GM19240 (cell line): Measurements from ENCODE around the gene CRMP1.

Experiments
- DNase-seq: peaks from one replicate; pipeline ENCODE4 v3.0.0; 2011; ENCODE audit warnings: low spot score; ENCODE audit not compliant: insufficient read length

Gene CRMP1

GRCh38 chr4:5919571-5919970, 26.7 kb upstream of the CRMP1 start:
- DNase-seq = no peak

DNA sequence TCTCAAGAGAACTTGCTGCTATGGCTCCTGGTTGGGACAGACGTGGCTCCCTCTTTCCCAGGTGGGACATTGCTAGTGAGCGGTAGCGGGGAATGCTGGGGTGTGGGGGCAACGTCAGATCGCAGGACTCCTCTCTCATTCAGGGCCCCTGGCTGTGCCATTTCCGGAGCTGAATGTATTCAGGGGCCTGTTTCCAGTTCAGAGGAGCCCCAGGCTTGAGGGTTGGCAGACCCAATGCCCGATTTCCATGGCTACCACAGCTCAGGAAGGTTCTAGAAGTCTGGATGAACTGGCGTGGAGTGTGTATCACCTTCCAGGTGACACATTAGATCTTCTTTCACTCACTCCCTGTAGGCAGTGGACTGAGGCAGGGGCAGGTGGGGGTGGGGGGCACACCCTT, 26.2 kb upstream of the CRMP1 start:
- DNase-seq = no peak

GRCh38 chr4:5918331-5918985, 25.6 kb upstream of the CRMP1 start:
- no peak for DNase-seq

GRCh38 chr4:5917672-5918071, 24.8 kb upstream of the CRMP1 start:
- DNase-seq = no peak

DNA sequence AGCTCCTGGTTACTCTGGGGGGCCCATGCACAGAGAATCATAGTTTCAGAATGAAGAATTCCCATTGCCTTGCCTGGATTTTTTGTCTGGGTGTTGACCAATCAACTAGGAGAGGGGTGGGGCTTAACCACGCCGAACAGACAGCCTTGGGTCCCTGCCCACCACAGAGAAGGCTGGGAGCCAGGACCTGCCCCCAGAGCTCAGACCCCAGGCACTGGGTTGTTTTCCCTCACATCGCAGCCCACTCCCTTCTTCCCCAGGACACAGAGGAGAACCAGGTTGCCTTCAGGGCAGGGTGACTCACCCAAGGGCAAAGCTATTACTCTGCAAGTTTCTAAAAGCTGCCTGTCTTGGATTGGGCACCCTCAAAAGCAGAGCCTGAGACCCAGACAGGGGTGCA, 23.3 kb upstream of the CRMP1 start:
- no peak for DNase-seq

DNA sequence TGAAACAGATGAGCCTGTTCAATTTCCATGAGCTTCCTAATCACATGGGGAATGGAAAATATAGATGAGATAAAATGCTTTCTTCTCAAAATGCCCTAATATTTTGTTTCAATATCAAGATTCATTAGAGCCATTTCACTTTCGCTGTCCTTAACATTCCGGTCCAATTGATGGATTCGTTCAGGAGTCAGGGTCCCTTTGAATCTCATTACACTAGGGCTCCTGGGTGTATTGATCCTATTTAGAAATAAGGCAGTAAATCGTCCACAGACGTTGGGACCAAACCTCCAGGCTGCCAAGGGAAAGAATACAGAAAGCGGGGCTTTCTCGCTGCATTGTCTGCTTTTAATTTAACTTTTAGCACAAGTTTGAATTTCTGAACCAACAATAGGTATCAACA, 20.6 kb upstream of the CRMP1 start:
- no peak for DNase-seq

- no peak for DNase-seq
Measured at GRCh38 chr4:5912614-5913019, 19.7 kb upstream of the CRMP1 start.

DNA sequence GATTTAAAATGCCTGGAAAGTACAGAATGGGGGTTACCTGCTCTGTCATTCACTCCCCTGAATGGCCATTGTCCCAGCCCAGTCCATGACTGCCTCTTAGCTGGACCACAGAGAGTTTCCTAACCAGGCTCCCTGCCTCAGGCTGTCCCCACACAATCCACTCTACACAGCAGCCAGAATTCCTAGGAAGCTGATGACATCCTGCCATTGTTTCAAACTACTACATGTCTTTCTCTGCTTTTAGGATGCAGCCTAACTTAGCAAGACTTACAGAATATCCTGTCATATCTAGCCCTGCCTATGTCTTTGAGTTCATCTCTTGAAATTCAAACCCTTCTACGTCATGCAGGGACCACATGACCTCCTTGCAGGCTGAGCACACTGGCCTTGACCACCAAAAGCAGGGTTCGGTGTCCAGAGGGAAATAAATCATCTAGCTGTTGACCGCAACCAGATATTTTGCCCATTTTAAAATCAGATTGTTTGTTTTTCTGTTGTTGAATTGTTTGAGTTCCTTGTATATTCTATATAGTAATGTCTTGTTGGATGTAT, 16.1 kb upstream of the CRMP1 start:
- DNase-seq = no peak

- DNase-seq = no peak
Measured at GRCh38 chr4:5906191-5906590, 13.3 kb upstream of the CRMP1 start.

DNA sequence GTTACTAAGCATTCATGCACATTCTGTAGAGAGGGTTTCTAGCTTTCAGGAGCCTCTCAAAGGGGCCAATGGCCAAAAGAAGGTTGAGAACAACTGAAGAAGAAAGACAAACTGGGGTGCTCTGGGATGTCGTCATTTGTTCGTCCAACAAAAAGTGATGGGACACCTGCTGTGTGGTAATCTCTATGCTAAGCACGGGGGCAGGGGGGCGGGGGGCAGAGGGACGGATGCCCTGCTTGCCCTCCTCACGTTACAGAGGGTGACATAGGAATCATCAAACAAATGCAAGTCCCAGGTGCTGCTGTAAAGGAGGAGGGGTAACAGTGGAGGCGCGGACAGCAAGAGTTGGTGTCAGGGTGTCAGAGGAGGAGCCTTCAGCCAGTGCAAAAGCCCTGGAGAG, 12.8 kb upstream of the CRMP1 start:
- no peak for DNase-seq

DNA sequence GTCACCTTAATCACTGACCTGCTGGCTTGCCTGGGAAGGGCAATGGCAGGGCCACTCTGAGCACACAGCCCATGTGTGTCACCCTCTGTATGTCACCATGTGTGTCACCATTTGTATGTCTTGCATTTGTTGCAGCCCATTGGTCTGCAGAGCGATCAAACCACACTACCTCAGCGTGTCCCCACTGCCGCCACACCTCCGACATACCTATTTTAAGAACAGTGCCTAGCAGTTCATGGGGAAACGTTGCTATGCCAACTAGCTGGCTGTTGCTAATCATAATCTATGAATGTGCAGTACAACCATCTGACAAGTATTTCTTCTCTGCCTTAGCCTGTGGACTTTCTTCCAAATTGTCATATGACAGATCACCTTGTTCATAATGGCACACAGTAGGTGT, 8.0 kb upstream of the CRMP1 start:
- no peak for DNase-seq

DNA sequence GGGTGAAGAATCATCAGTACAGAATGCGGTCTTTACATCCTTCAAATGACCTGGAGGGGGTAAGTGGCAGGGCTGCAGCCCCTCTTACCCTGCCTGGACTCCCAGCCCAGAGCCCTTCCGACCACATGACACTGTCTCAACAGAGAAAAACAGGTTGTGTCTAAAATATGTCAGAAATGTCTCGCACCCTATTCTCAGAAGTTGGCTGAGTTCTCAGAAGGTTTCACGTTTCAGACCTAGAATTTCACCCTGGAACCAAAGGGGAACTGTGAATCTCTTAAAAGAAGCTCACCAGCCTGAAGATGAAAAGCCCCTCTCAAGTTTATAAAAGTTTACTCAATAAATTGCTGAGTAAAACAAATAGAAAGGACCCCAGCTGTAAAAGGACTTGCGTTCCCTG, 7.0 kb upstream of the CRMP1 start:
- no peak for DNase-seq

- no peak for DNase-seq
Measured at GRCh38 chr4:5899396-5899795, 6.5 kb upstream of the CRMP1 start.

DNA sequence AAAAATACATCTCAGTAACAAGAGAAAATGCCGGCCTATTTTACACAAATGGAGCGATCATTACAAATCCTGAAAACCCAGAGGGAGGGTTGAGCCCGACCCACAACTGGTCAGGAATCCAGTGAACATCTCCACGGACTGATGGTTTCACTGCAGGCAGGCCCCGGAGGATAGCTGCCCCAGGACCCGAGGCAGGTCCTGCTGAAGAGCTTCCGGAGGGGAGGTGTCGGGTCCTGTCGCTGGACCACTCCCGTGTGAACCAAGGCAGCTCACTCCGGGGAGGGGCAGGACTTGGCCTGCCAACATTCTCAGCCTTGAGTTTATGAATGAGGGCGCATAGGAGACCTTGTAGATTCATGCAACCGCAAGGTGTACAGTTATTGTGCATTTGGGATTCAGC, 4.8 kb upstream of the CRMP1 start:
- DNase-seq = no peak

DNA sequence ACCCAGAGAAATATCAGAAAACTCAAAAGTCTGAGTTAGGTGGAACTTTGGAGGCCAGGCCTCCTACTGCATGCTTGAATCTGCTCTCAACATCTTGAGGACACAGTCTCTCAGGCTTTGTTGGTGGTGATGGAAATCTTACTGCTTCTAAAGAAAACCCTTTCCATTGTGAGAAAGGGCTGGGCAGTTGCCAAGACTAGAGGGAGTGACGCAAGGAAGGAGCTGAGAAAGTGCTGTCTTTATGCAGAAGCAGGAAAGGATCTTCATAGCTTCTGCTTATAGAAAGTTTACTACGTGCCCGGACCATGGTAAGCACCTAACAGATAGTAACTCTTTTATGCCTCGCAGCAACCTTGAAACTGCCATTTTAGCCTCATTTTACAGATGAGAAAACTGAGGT, 2.4 kb upstream of the CRMP1 start:
- DNase-seq = no peak

GRCh38 chr4:5894266-5894665, 1.4 kb upstream of the CRMP1 start:
- DNase-seq = no peak

GRCh38 chr4:5893591-5893990, 705 bp upstream of the CRMP1 start:
- no peak for DNase-seq

DNA sequence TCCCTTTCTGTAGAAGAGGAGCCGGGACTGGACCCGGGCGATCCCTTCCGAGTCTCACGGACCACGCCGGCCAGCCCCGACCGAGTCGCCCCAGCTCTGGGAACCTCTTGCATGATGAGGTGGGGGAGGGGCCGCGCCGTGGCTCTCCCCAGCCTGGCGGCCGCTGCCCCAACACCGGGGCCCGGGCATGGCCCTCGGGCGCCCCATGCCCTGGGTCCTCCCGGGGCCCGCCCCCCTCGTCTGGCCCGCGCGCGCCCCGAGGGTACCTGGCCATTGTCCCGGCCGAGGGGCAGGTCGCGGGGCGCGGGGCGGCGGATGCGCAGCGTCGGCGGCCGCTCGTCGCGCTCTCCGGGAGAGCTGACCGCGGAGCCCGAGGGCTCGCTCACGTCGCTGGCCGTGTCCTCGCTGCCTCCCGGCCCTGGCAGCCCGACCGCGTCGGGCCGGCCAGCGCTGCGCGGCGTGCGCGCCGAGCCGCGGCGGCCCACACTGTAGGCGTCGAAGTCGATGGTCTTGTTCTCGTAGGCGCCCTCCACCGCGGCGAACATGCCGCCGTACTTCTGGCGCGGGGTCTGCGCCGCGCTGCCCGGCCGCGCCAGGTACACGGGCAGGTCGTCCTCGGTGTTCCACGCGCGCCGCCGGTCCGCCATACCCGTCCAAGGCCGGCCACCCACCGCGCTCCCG, 423 bp downstream of the CRMP1 start:
- no peak for DNase-seq

- DNase-seq = no peak
Measured at GRCh38 chr4:5891563-5892322, 1.1 kb downstream of the CRMP1 start.

GRCh38 chr4:5890063-5890727, 2.7 kb downstream of the CRMP1 start:
- DNase-seq = no peak

DNA sequence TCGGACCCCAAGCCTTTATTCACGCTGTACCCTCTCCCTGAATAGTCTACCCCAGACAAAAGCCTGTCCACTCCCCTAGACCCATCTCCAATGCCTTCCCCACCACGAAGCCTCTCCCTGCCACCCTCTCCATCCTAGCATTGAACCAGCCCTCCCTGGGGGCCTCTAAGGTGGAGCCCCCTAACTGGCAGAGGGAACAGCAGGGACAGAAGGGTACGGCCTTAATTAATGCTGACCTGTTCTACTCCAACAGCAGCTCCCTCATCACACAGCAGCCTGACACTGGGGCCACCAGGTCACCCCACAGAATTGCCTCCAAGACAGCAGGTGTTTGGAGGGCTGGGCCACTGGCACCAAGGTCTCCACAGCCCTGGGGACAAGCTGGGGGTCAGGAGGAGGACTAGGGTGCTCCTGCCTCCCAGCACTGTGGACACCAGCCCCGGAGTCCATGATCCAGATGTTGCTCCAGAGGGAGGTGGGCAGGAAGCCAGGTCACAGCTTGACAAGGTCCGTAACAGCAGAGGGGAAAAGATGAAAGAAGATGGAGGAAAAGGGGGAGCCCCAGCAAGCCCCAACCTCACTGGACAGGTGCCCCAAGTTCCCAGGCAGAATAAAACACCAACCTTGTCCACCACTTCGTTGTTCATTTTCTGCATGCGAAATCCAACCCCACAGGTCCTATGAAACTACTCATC, 3.7 kb downstream of the CRMP1 start:
- DNase-seq = no peak
